Small intestine (tissue), 7 donors: ENCODE measurements around the gene CCDC137. TPM values are rescaled to one million over a fixed set of nuclear protein-coding genes. Genes with fewer than 3 reads are reported as not detected.

Experiments used
- DNase-seq, 2 donors: peaks; one replicate each; pipeline versions ENCODE4 v3.0.0 to v3.0.0-alpha.2; 2013
- FAIRE-seq: peaks from 2 replicates; lab custom pipeline; 2012; peaks lifted over from hg19 to GRCh38; lab: Jason Lieb, UNC
- H3K27ac ChIP-seq, 3 donors: one replicate each; pipeline ENCODE4 v1.5.1; 2013; ENCODE audit warnings: low read length in 2 of 3, mild to moderate bottlenecking in 2 of 3, control low read depth in 1 of 3, inconsistent platforms in 1 of 3, low read depth in 1 of 3, moderate library complexity in 1 of 3
- H3K27me3 ChIP-seq, 3 donors: one replicate each; pipeline ENCODE4 v1.6.1; 2013; ENCODE audit warnings: low read length in 3 of 3, inconsistent platforms in 1 of 3; ENCODE audit not compliant: control insufficient read depth in 3 of 3, insufficient read depth in 3 of 3
- H3K36me3 ChIP-seq, 3 donors: one replicate each; pipeline ENCODE4 v1.6.1; 2013; ENCODE audit warnings: low read length in 3 of 3, inconsistent platforms in 1 of 3, low read depth in 1 of 3, mild to moderate bottlenecking in 1 of 3, moderate library complexity in 1 of 3; ENCODE audit not compliant: control insufficient read depth in 3 of 3, insufficient read depth in 2 of 3
- H3K4me1 ChIP-seq, 3 donors: one replicate each; pipeline ENCODE4 v1.6.1; 2013; ENCODE audit warnings: low read length in 2 of 3, inconsistent platforms in 1 of 3, low read depth in 1 of 3, mild to moderate bottlenecking in 1 of 3, moderate library complexity in 1 of 3; ENCODE audit not compliant: control insufficient read depth in 3 of 3, insufficient read depth in 2 of 3
- H3K4me3 ChIP-seq, 3 donors: one replicate each; pipeline ENCODE4 v1.5.1; 2013; ENCODE audit warnings: low read length in 3 of 3, control low read depth in 1 of 3, inconsistent platforms in 1 of 3, low read depth in 1 of 3, mild to moderate bottlenecking in 1 of 3, moderate library complexity in 1 of 3
- H3K9me3 ChIP-seq, 2 donors: one replicate each; pipeline ENCODE4 v1.6.1; 2013; ENCODE audit warnings: low read depth in 1 of 2, low read length in 1 of 2; ENCODE audit not compliant: control insufficient read depth in 2 of 2, insufficient read depth in 1 of 2
- WGBS, 3 donors: extraction: QIAGEN DNeasy Blood & Tissue Kit; methylation state at CpG; one replicate each; pipeline ENCODE4 v1.1.7; 2013; 5-methylcytosine and 5-hydroxymethylcytosine counted together
- polyA plus RNA-seq, 4 donors: library from polyadenylated mRNA; stranded (reverse) in 3 of 4; unstranded in 1 of 4; fragments of 200-250 nt in 3 of 4; fragments of 120-200 nt in 1 of 4; gene quantifications; one replicate each; pipeline versions ENCODE4 v1.2.1 to v1.2.3, GENCODE V29; 2013
- donor health status: healthy with polysubstance abuse.
- donor health status: control.
- donor health status: control.
- donor health status: Bipolar disorder and iron deficiency.
- donor health status: healthy.

CCDC137 gene
- polyA plus RNA-seq, 4 donors: 18.1 to 89.2 (median 21.7) TPM

GRCh38 chr17:81655378-81656117, 11.0 kb upstream of the CCDC137 start:
- Histone ChIP-seq H3K9me3 (no peaks in the 10 kb centered on the region), H3K36me3 (no peaks in the 10 kb centered on the region), H3K4me1 (peaks cover 0 to 2% (median 0%) of the 10 kb centered on the region in 3 donors), H3K27ac (no peak overlapping the region), H3K4me3 (no peak overlapping the region), H3K27me3 (peaks cover 0 to 9% (median 0%) of the 10 kb centered on the region in 3 donors)
- DNase-seq (no peak), FAIRE-seq (no peak)
- 81 to 84% (median 82%) methylated on average over 18 of the region's 18 CpGs for WGBS, 3 donors

- no peak for FAIRE-seq
- DNase-seq: no peak
- no peak within 1 kb of the TSS for H3K27ac ChIP-seq
- H3K4me1 ChIP-seq: peaks cover 0 to 2% (median 0%) of the 10 kb centered on the region in 3 donors
- H3K27me3 ChIP-seq: peaks cover 0 to 9% (median 0%) of the 10 kb centered on the region in 3 donors
- no peaks in the 10 kb centered on the region for H3K36me3 ChIP-seq
- no peak within 1 kb of the TSS for H3K4me3 ChIP-seq
- H3K9me3 ChIP-seq: no peaks in the 10 kb centered on the region
- 75 to 85% (median 81%) methylated on average over 13 to 15 of the region's 15 CpGs for WGBS, 3 donors
Observed at GRCh38 chr17:81656118-81656743, 10.3 kb upstream of the CCDC137 start, which contains the start of gene PDE6G. TSS of gene PDE6G (minus strand) at chr17:81656542. CDS start at chr17:81653305, 3,237 bp downstream.

GRCh38 chr17:81656835-81657234, 9.7 kb upstream of the CCDC137 start:
- H3K9me3 ChIP-seq: no peaks in the 10 kb centered on the region
- no peaks in the 10 kb centered on the region for H3K36me3 ChIP-seq
- peaks cover 0 to 2% (median 0%) of the 10 kb centered on the region in 3 donors for H3K4me1 ChIP-seq
- H3K4me3 ChIP-seq: no peak overlapping the region
- DNase-seq (no peak), FAIRE-seq (no peak)
- H3K27me3 ChIP-seq: peaks cover 0 to 9% (median 0%) of the 10 kb centered on the region in 3 donors
- H3K27ac ChIP-seq: no peak overlapping the region
- WGBS, 3 donors: 57 to 75% (median 62%) methylated on average over 4 of the region's 4 CpGs

GRCh38 chr17:81659038-81659437, 7.5 kb upstream of the CCDC137 start:
- Histone ChIP-seq H3K9me3 (no peaks in the 10 kb centered on the region), H3K27me3 (no peaks in the 10 kb centered on the region), H3K36me3 (peaks cover 0 to under 1% (median 0%) of the 10 kb centered on the region in 3 donors), H3K4me3 (no peak overlapping the region), H3K27ac (no peak overlapping the region), H3K4me1 (no peaks in the 10 kb centered on the region)
- DNase-seq (no peak), FAIRE-seq (no peak)
- WGBS, 3 donors: 50 to 76% (median 63%) methylated on average over 5 of the region's 5 CpGs

- H3K27ac ChIP-seq: no peak overlapping the region
Observed at GRCh38 chr17:81660441-81660840, 6.1 kb upstream of the CCDC137 start.

GRCh38 chr17:81662002-81662401, 4.5 kb upstream of the CCDC137 start:
- no peaks in the 10 kb centered on the region for H3K27me3 ChIP-seq
- peaks cover 0 to 7% (median 5%) of the 10 kb centered on the region in 3 donors for H3K4me1 ChIP-seq
- H3K27ac ChIP-seq: no peak overlapping the region
- no peak overlapping the region for H3K4me3 ChIP-seq
- 92 to 97% (median 93%) methylated on average over 4 of the region's 4 CpGs for WGBS, 3 donors
- FAIRE-seq (no peak), DNase-seq (no peak)
- H3K9me3 ChIP-seq: no peaks in the 10 kb centered on the region
- peaks cover 0 to 13% (median 0%) of the 10 kb centered on the region in 3 donors for H3K36me3 ChIP-seq

More at GRCh38 chr17:81660441-81660840, 6.1 kb upstream of the CCDC137 start:
- DNase-seq (no peak), FAIRE-seq (no peak)
- H3K4me3 ChIP-seq: no peak overlapping the region
- H3K9me3 ChIP-seq: no peaks in the 10 kb centered on the region
- WGBS, 3 donors: 90 to 97% (median 95%) methylated on average over 9 of the region's 9 CpGs
- H3K4me1 ChIP-seq: peaks cover 0 to 3% (median 3%) of the 10 kb centered on the region in 3 donors
- H3K27me3 ChIP-seq: no peaks in the 10 kb centered on the region
- H3K36me3 ChIP-seq: peaks cover 0 to 13% (median 0%) of the 10 kb centered on the region in 3 donors

- no peaks in the 10 kb centered on the region for H3K9me3 ChIP-seq
- FAIRE-seq (no peak), DNase-seq (no peak)
- WGBS, 3 donors: 75 to 87% (median 82%) methylated on average over 7 of the region's 7 CpGs
- H3K27me3 ChIP-seq: no peaks in the 10 kb centered on the region
- peaks cover 4 to 10% (median 5%) of the 10 kb centered on the region in 3 donors for H3K4me1 ChIP-seq
- H3K27ac ChIP-seq: no peak overlapping the region
- H3K4me3 ChIP-seq: no peak overlapping the region
- peaks cover 0 to 28% (median 0%) of the 10 kb centered on the region in 3 donors for H3K36me3 ChIP-seq
Observed at GRCh38 chr17:81664051-81664470, 2.5 kb upstream of the CCDC137 start.
